HL-60 (cell line): ENCODE results near the gene NPHP1.

ENCODE experiments used
- DNase-seq, 2 experiments: peaks; one replicate each; pipeline ENCODE4 v3.0.0-alpha.2; 2010 to 2020; ENCODE audit warnings: low read depth in 1 of 2, low spot score in 1 of 2
- H3K27ac ChIP-seq: fragments of 250-450 bp; sonication (Bioruptor Pico); replicated peaks from 2 replicates; pipeline ENCODE4 v1.5.1; 2020; ENCODE audit warnings: mild to moderate bottlenecking, moderate library complexity
- H3K27me3 ChIP-seq: fragments of 250-450 bp; sonication (Bioruptor Pico); 2 replicates; pipeline ENCODE4 v1.5.1; 2021; ENCODE audit warnings: mild to moderate bottlenecking, moderate library complexity; ENCODE audit not compliant: insufficient read depth, poor library complexity, severe bottlenecking
- H3K4me3 ChIP-seq: replicated peaks from 2 replicates; pipeline ENCODE4 v1.5.1; 2011; ENCODE audit warnings: mild to moderate bottlenecking, control low read depth, low read length; ENCODE audit not compliant: insufficient read depth
- GABPA ChIP-seq: IDR thresholded peaks from 2 replicates; pipeline ENCODE4 v1.6.1; 2012; ENCODE audit warnings: low read depth
- POLR2AphosphoS5 ChIP-seq: IDR thresholded peaks from 2 replicates; pipeline ENCODE4 v1.6.1; 2012; ENCODE audit warnings: low read depth
- SPI1 ChIP-seq: IDR thresholded peaks from 2 replicates; pipeline ENCODE4 v1.6.1; 2012; ENCODE audit warnings: low read depth, mild to moderate bottlenecking, borderline replicate concordance
- TF ChIP-seq, protein P1 (sequence below): IDR thresholded peaks from one replicate; pipeline ENCODE4 v1.5.1; 2011; ENCODE audit warnings: low read length, control low read depth, inconsistent platforms; ENCODE audit not compliant: insufficient read depth
- TF ChIP-seq, protein P2 (sequence below): IDR thresholded peaks from 2 replicates; pipeline ENCODE4 v1.6.1; 2012; ENCODE audit warnings: low read depth; ENCODE audit not compliant: insufficient replicate concordance

Gene NPHP1

DNA sequence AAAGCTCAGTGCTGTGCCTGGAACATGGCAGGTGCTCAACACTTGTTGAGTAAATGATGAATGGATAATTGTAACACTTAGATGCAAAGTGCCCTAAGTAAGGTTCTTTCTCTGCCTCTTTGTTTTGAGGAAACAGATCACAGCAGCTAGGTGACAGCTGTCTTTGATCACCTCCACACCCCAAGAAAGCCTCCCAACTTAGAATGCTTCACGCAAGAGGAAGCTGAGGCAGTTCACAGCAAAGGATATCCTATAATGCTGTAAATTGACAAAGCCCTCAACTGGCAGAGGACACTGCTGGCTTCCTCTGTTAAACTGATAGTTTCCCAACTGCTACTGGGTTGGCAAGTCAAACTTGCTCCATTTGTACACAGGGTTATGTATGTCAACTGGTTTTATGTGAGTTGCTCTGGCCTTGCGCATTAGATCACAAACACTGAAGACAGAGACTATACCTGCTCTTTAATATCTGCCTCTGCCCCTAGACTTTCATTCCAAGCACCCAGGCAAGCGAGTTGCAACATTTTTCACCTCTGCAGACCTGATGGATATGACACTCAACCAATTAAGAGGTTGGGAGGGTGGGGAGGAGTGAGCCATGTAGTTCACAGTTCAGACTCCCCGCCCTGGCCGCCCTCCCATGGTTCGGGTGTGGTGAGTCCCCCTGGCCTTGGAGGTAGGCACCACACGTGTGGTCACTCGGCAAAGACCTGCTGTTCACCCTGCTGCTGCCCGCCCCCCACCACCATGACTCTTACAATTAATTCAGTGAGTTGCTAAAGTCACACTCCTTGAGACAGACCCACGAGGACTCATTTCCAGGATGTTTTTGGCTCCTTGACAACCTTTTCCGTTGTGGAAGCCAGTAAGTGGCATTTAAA, 84.4 kb downstream of the NPHP1 start:
- H3K27ac ChIP-seq, result no peak overlapping the region
- TF ChIP-seq, protein P1, sequence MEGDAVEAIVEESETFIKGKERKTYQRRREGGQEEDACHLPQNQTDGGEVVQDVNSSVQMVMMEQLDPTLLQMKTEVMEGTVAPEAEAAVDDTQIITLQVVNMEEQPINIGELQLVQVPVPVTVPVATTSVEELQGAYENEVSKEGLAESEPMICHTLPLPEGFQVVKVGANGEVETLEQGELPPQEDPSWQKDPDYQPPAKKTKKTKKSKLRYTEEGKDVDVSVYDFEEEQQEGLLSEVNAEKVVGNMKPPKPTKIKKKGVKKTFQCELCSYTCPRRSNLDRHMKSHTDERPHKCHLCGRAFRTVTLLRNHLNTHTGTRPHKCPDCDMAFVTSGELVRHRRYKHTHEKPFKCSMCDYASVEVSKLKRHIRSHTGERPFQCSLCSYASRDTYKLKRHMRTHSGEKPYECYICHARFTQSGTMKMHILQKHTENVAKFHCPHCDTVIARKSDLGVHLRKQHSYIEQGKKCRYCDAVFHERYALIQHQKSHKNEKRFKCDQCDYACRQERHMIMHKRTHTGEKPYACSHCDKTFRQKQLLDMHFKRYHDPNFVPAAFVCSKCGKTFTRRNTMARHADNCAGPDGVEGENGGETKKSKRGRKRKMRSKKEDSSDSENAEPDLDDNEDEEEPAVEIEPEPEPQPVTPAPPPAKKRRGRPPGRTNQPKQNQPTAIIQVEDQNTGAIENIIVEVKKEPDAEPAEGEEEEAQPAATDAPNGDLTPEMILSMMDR, result no peak
- no peak for DNase-seq
- peaks cover 2% of the 10 kb centered on the region for H3K27me3 ChIP-seq
- no peak overlapping the region for H3K4me3 ChIP-seq

DNA sequence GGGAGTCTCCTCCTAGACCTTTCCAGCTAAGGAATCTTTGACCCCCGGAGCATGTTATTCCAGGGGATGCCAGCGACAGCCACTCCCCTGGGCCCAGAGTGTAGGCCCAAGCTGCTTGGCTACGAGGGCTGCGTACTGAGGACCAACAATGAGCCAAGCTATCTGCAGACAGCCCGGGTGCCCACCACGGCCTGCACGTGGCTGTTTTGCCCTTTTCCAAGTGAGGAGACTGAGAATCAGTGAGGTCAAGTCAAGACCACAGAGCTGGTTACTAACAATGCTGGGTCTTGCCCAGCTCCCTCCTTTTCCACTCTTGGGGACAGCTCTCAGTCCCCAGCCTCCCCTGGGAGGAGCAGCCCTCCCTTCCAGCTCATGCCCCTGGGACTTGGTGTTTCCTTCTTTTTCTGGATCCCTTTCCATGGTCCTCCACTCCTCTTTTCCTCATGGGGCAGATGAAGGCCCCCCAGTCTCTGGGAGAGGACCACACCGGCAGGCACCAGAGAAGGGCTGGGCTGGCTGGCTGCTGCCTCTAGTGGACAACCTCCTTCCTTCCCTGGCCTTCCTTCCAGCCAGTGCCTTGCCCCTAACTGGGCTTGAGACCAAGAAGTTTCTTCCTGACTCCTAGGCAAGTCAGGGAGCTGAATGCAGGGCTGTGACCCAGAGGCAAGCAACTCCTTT, 88.6 kb downstream of the NPHP1 start:
- DNase-seq, result no peak
- H3K27ac ChIP-seq, result no peak overlapping the region
- H3K4me3 ChIP-seq, result no peak overlapping the region
- peaks cover 2% of the 10 kb centered on the region for H3K27me3 ChIP-seq
- TF ChIP-seq POLR2AphosphoS5 (no peak), SPI1 (no peak), GABPA (no peak)
- TF ChIP-seq, protein P2, sequence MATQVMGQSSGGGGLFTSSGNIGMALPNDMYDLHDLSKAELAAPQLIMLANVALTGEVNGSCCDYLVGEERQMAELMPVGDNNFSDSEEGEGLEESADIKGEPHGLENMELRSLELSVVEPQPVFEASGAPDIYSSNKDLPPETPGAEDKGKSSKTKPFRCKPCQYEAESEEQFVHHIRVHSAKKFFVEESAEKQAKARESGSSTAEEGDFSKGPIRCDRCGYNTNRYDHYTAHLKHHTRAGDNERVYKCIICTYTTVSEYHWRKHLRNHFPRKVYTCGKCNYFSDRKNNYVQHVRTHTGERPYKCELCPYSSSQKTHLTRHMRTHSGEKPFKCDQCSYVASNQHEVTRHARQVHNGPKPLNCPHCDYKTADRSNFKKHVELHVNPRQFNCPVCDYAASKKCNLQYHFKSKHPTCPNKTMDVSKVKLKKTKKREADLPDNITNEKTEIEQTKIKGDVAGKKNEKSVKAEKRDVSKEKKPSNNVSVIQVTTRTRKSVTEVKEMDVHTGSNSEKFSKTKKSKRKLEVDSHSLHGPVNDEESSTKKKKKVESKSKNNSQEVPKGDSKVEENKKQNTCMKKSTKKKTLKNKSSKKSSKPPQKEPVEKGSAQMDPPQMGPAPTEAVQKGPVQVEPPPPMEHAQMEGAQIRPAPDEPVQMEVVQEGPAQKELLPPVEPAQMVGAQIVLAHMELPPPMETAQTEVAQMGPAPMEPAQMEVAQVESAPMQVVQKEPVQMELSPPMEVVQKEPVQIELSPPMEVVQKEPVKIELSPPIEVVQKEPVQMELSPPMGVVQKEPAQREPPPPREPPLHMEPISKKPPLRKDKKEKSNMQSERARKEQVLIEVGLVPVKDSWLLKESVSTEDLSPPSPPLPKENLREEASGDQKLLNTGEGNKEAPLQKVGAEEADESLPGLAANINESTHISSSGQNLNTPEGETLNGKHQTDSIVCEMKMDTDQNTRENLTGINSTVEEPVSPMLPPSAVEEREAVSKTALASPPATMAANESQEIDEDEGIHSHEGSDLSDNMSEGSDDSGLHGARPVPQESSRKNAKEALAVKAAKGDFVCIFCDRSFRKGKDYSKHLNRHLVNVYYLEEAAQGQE, result no peak
- TF ChIP-seq, protein P1, result no peak

DNA sequence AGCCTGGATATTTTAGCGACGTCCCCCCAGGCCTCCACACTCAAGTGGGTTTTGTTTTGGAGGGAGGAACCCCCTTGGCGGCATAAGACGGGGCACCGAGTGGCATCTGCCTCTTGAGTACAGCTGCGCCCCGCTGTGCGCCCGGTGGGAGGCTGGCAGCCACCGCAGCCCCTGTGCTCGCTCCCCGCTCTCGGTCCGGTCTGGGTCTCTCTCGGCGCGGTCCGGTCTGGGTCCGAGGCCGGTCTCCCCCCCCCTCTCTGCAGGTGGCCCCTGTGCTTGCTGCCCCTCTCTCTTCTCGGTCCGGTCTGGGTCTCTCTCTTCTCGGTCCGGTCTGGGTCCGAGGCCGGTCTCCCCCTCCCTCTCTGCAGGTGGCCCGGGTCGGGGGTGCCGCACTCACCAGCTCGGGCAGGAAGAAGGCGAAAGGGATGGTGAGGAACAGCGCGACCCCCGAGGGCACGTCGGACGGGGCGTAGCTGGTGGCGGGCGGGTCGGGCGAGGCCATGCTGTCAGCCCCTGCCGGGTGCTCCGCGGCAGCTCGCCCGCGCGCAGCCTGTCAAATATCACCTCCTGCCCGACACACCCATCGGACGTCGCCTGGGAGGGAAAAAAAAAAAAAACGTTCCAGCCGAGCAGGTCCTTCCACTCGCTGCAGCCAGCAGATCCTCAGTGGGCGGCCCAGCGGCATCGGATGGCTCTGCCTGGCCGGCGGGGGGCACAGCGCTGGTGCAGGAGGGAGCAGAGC, 89.4 kb downstream of the NPHP1 start, which contains the start of gene MALL:
Gene MALL (minus strand): TSS at position 532 of the 742 bp plus-strand sequence. CDS start 30 bp downstream, at position 502.
- Histone ChIP-seq H3K4me3 (no peak within 1 kb of the TSS), H3K27me3 (peaks cover 2% of the 10 kb centered on the region), H3K27ac (no peak within 1 kb of the TSS)
- no peak for DNase-seq
- TF ChIP-seq, protein P1, result no peak
- TF ChIP-seq POLR2AphosphoS5 (no peak), GABPA (no peak), SPI1 (no peak)
- TF ChIP-seq, protein P2, result no peak
